Mucosa of descending colon (tissue), 3 donors: Measurements from ENCODE around the gene WDR20. TPM values are rescaled to one million over a fixed set of nuclear protein-coding genes. Genes with fewer than 3 reads are reported as not detected.

Source experiments
- ATAC-seq: fragments of 200-7000 bp; cut with Tn5 transposase; one replicate; pipeline ENCODE4 v1.9.1; 2020; ENCODE audit warnings: mild to moderate bottlenecking, moderate library complexity
- DNase-seq, 3 donors: peaks; one replicate each; pipeline ENCODE4 v3.0.0-alpha.2; 2020
- H3K36me3 ChIP-seq: fragments of 200-600 bp; one replicate; pipeline ENCODE4 v1.8.0; 2021; ENCODE audit warnings: low read depth, mild to moderate bottlenecking
- H3K4me1 ChIP-seq: fragments of 200-600 bp; one replicate; pipeline ENCODE4 v1.8.0; 2021; ENCODE audit warnings: low read depth, mild to moderate bottlenecking
- H3K4me3 ChIP-seq: fragments of 200-600 bp; one replicate; pipeline ENCODE4 v1.8.0; 2021; ENCODE audit warnings: mild to moderate bottlenecking
- H3K9me3 ChIP-seq: fragments of 200-600 bp; one replicate; pipeline ENCODE4 v1.8.0; 2021; ENCODE audit warnings: mild to moderate bottlenecking
- intact Hi-C, 2 donors: fragments of 100-400 bp; cut with DNase I in 1 of 2; cut with micrococcal nuclease in 1 of 2; formaldehyde crosslinking; loops; one replicate each; pipeline versions ENCODE4 v1.11.0 to v1.11.1; 2022; cut with DNase I, micrococcal nuclease
- total RNA-seq, 3 donors: library from RNA; stranded (reverse); fragmentation: NEBNext Ultra II Directional in 2 of 3; extraction: Animal tissue kit (Norgen Biotek cat#: 25700) in 2 of 3; gene quantifications; one replicate each; pipeline versions ENCODE4 v1.2.1 to v1.2.4, GENCODE V29; 2021 to 2023
- TF ChIP-seq, protein P1 (sequence below): fragments of 200-600 bp; IDR thresholded peaks from one replicate; pipeline ENCODE4 v1.8.0; 2022; ENCODE audit warnings: antibody characterized with exemption, mild to moderate bottlenecking
- donor health status: DM: no; HTN: no; CAD: no; lungs with moderate emphysema.
- donor health status: DM: no; HTN: no; CAD: no.
- donor health status: DM: no; HTN: yes; CAD: no.

Gene WDR20
- total RNA-seq, 3 donors from 2014 or later = 36.2 to 49.4 (median 40.9) TPM

- TF ChIP-seq, protein P1, sequence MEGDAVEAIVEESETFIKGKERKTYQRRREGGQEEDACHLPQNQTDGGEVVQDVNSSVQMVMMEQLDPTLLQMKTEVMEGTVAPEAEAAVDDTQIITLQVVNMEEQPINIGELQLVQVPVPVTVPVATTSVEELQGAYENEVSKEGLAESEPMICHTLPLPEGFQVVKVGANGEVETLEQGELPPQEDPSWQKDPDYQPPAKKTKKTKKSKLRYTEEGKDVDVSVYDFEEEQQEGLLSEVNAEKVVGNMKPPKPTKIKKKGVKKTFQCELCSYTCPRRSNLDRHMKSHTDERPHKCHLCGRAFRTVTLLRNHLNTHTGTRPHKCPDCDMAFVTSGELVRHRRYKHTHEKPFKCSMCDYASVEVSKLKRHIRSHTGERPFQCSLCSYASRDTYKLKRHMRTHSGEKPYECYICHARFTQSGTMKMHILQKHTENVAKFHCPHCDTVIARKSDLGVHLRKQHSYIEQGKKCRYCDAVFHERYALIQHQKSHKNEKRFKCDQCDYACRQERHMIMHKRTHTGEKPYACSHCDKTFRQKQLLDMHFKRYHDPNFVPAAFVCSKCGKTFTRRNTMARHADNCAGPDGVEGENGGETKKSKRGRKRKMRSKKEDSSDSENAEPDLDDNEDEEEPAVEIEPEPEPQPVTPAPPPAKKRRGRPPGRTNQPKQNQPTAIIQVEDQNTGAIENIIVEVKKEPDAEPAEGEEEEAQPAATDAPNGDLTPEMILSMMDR = no peak
- no peaks in the 10 kb centered on the region for H3K4me1 ChIP-seq
- H3K9me3 ChIP-seq = no peaks in the 10 kb centered on the region
- DNase-seq = no peak
- no peak for ATAC-seq
- intact Hi-C loops = no loop called here
- no peak overlapping the region for H3K4me3 ChIP-seq
- H3K36me3 ChIP-seq = no peaks in the 10 kb centered on the region
Measured at GRCh38 chr14:102111101-102111500, 28.6 kb upstream of the WDR20 start.

- H3K4me3 ChIP-seq = no peak overlapping the region
Measured at GRCh38 chr14:102116361-102117180, 23.1 kb upstream of the WDR20 start.

GRCh38 chr14:102117852-102118251 is 21.8 kb upstream of the WDR20 start:
- DNase-seq (no peak), ATAC-seq (no peak)
- Histone ChIP-seq H3K36me3 (no peaks in the 10 kb centered on the region), H3K9me3 (no peaks in the 10 kb centered on the region), H3K4me3 (no peak overlapping the region), H3K4me1 (no peaks in the 10 kb centered on the region)
- TF ChIP-seq, protein P1 = no peak
- intact Hi-C loops = no loop called here

More at GRCh38 chr14:102116361-102117180, 23.1 kb upstream of the WDR20 start:
- no peak for DNase-seq
- no peaks in the 10 kb centered on the region for H3K9me3 ChIP-seq
- H3K4me1 ChIP-seq = no peaks in the 10 kb centered on the region
- intact Hi-C loops = no loop called here
- TF ChIP-seq, protein P1 = no peak
- ATAC-seq = no peak
- no peaks in the 10 kb centered on the region for H3K36me3 ChIP-seq

DNA sequence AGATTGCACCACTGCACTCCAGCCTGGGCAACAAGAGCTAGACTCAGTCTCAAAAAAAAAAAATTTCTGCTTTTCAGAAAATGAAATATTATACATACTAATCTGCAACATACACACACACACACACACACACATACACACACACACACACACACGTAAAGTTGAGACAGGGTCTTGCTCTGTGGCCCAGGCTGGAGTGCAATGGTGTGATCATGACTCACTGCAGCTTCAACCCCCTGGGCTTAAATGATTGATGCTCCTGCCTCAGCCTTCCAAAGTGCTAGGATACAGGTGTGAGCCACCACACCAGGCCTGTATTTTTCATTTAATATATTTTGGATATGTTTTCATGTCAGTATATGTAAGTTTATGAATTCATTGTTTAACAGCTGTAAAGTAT is 18.8 kb upstream of the WDR20 start:
- DNase-seq (no peak), ATAC-seq (no peak)
- peaks cover 3% of the 10 kb centered on the region for H3K4me1 ChIP-seq
- H3K4me3 ChIP-seq = no peak overlapping the region
- intact Hi-C loops = no loop called here
- TF ChIP-seq, protein P1 = no peak
- H3K36me3 ChIP-seq = no peaks in the 10 kb centered on the region
- H3K9me3 ChIP-seq = no peaks in the 10 kb centered on the region

- no peak for DNase-seq
- no peak for ATAC-seq
- TF ChIP-seq, protein P1 = no peak
- intact Hi-C loops = no loop called here
- Histone ChIP-seq H3K36me3 (no peaks in the 10 kb centered on the region), H3K9me3 (no peaks in the 10 kb centered on the region), H3K4me1 (peaks cover 8% of the 10 kb centered on the region), H3K4me3 (no peak overlapping the region)
Measured at GRCh38 chr14:102121567-102121966, 18.1 kb upstream of the WDR20 start.
